COLO829 (cell line): ENCODE data around the gene RTN4RL1.
"Not testable (repeated sequence)": the region's sequence is repeated elsewhere in the genome, so short reads cannot be mapped to it uniquely, and the experiment has no call there.

Experiments used
- DNase-seq: peaks from one replicate; pipeline ENCODE4 v3.0.0; 2012; ENCODE audit warnings: low spot score

The RTN4RL1 gene

DNA sequence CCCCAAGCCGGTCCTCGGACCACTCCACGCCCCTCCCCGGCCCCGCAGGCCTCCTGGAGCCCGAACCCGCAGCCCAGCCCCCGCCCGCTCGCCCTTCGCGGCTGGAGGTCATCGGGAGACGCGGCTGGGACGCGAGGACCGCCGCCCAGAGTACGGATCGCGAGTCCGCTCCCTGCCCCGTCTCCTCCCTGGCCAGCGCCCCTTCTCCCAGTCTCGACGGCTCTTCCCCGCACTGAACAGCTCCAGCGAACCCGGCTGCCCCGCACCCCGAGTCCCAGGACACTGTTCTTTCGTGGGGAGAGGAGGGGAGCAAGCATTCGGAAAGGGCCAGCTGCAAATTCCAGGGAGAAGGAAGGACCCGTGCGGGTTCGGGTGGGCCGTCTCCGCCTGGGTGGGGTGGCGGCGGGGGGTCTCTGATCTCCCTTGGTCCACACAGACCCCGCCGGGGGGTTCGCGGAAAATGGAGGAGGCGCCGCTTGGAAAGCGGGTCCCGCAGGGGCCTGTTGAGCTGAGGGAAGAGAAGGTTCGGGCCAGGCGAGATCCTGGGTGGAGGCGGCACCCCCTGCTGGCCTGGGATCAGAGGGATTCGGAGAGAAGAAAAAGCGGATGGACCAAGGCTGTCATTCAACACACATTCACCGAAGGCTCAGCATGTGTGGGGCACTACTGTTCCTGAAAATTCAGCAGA, 632 bp upstream of the RTN4RL1 start:
- peak; percentile 73 for DNase-seq

GRCh38 chr17:2024572-2025219, 438 bp downstream of the RTN4RL1 start:
- DNase-seq, result no peak

DNA sequence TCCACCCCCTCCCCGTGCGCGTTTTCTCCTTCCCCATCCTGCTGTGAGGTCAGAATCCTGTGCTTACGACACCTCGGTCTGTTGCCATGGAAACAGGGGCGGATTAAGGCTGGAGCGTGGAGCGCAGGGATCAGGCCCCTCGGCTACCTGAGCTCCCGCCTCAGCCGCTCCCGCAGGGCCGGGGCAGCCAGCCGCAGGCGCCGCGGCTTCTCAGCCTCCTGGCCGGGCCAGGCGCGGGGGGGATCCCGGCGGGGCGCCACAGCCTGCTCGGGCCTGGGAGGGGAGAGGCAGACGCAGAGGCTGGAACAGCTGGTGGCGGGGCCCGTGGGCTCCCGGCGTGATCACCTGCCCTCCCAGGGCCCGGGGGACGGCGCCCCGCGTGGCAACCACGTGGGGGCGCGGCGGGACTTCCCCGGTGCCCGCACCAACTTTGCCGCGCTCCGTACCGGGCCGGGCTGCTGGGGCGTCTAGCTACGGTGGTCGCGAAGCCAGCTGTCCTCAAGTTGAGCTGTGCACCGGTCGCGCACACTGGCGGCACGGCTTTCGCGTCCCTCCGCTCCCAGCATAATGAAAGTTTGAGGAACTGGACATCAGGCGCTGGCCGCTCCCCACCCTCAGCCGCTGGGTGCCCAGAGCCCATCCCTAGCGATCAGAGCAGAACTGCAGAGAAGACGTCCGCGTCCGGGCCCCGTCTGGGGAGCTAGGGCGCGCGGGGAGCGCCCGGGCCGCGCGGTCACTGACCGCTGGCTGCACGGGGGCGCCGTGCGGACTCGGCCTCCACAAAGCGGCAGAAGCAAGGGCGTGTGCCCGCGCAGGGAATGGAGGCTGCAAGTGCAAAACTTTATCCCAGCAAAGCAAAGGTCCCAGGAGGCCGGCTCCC, 1.2 kb downstream of the RTN4RL1 start:
- no peak for DNase-seq

GRCh38 chr17:2023256-2023655, 1.9 kb downstream of the RTN4RL1 start:
- no peak for DNase-seq

DNA sequence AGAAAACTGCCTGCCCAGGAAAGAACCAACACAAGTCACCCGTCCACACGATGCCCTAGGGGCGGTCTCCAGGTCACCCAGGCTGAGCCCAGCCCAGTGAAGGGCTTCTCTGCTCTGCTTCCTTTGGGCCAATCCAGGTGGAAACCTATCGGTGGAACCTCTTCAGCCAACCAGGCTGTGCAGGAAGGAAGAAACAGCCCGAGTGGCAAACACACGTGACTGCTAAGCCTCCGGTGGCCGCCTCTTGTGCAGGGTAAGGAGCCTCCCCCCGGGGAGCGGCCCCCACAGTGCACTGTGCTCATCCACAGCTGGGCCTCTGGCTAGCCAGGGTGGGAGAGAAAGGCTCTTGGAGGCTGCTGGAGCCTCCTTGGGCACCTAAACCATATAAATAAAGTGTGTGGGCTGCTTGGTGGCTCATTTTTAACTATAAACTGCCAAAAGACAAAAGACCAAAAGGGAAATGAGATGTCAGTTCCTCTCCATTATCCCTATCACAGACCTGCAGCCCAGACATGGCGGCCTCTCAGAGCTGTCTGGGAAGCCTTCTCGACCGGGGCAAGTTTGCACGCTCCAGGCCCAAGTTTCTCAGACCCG, 2.4 kb downstream of the RTN4RL1 start:
- no peak for DNase-seq

DNA sequence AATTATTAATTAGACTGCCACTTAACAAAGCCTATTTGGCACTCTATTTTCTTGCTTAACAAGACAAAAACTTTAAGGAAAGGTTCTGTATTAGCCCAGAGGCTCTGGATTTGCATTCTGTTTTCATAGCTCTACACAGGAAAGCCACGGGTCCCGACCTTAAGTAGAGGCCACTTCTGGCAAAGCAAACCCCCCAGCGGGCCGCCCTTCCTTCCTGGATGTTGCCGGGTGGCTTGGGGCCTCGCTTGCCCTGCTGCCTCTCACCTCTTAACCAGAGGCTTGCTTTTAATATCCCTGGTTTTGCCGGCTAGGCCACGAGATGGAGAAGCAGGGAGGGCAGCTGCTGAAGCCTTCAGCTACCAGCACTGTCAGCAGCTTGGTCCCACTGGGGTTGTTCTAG, 4.4 kb downstream of the RTN4RL1 start:
- no peak for DNase-seq

DNA sequence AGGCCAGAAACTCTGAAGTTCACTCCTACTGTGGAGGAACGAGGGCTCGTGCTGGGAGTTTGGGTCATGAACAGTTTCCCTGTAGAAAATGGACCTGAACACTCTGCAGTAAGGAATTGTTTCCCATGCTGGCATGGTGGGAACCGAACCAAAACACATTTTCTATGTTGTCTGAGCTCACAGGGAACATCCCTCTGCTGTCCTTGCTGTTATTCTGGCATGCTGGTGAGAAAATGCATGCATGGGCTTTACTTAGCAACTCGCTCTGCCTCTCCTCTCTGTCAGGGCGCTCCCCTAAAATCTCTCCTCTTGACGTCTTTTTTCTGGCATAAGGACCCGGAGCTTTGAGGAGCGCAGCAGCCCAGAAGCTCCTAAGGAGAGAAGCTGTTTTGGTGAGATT, 5.4 kb downstream of the RTN4RL1 start:
- DNase-seq, result no peak

DNA sequence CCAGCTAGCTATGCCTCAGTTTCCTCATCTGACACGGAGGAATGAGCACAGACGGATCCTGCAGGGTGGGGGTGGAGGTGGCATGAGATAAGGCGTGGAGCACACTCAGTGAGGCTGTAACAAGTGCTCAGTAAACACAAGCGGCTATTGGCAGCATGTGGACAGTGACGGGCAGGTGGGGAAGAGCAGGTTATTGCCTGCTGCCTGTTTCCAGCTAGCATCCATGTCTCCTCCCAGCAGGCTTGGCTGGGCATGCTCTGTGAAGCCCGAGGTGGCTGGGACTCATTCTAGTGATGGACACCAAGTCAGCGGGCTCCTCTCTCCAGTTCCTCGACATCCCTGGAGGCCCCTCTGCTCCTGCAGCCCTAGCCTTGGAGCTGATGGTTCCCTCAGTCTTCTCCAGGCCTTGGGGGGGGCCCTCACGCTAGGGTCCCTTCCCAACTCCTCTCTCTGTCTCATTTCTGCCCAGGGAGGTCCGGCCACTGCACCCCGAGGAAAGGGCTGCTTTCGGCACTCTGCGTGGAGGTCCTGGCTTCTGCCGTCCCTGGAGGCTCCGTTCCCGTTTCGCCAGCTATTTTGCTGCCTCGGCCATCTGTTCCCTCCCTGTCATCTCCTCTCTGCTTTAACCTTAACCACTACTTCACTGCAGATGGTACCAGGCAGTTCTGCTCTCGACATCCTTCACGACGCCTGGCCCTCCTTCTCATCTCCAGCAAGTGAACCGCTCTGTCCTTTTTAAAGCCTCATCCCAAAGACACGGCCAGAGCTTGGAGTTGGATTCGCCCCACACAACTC, 6.2 kb downstream of the RTN4RL1 start:
- no peak for DNase-seq

GRCh38 chr17:2017274-2017941, 7.7 kb downstream of the RTN4RL1 start:
- DNase-seq, result no peak

- DNase-seq, result no peak
Measured at GRCh38 chr17:2016494-2016893, 8.6 kb downstream of the RTN4RL1 start.

DNA sequence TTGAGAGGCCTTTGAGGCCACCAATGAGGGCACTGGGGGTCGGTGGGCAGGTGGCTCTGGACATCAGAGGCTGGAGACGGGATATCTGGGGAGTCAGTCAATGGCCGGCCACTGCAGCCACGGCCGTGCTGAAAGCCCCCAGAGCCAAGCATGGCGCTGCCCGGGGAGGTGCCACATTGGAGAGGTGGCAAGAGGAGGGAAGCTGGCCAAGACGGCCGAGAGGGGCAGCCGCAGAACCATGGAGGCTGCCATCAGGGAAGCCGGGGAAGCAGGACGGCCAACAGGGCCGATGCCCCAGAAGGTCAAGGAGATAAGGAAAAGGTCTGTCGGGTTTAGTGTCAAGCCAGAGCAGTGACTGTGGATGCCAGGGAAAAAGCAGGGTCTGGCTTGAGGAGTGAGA, 9.8 kb downstream of the RTN4RL1 start:
- DNase-seq, result no peak

DNA sequence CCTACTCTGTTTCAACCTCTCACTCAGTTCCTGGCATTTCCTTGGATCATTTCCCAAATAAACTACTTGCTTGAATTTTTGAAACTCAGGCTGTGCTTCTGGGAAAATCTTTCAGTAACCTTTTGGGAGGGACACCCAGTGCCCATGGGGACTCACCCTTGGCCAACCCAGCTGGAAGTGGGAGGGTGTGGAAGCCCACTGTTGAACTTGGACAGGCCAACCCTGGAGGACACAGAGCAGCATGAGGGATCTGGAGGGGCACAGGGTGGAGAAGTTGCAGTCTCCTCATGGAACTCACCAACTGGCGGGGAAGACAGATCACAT, 11.2 kb downstream of the RTN4RL1 start:
- DNase-seq, result no peak

DNA sequence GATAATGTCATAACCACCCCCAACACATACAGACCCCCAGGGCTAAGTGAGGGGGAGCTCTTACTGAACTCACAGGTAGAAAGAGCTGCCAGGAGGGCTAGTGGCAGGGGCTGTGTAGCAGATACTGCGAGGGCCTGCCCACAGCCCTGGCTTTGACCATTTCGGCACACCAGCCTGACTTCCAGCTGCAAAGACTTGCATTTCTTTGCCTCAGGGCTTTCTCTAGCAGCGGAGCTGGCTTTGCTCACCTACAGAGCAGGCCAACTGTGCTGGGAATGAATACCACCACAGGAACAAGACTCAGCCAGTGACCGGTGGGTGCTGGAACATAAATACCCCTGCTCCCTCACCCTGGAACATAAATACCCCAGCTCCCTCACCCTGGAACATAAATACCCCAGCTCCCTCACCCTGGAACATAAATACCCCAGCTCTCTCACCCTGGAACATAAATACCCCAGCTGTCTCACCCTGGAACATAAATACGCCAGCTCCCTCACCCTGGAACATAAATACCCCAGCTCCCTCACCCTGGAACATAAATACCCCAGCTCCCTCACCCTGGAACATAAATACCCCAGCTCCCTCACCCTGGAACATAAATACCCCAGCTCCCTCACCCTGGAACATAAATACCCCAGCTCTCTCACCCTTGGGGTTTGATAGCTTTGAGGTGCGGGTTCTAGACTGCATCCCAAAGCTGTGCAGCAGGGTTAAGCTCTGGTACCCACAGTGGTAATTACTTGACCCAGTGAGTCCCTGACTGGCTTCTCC, 11.7 kb downstream of the RTN4RL1 start:
- not testable (repeated sequence) for DNase-seq

DNA sequence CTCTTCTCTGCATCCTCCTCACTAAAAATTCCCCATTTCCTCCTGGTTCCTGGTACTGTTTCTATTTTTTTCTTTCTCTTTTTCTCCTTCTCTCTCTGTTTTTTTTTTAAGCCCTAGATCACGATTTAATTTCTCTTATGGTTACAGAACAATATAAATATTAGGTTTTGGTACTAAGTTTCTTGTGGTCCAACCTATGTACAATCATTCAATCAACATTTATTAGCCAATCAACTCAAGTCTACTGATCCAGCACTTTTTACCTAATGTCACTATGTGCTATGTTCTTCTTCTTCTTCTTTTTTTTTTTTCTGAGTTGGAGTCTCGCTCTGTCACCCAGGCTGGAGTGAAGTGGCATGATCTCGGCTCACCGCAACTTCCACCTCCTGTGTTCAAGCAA, 12.6 kb downstream of the RTN4RL1 start:
- DNase-seq, result no peak

DNA sequence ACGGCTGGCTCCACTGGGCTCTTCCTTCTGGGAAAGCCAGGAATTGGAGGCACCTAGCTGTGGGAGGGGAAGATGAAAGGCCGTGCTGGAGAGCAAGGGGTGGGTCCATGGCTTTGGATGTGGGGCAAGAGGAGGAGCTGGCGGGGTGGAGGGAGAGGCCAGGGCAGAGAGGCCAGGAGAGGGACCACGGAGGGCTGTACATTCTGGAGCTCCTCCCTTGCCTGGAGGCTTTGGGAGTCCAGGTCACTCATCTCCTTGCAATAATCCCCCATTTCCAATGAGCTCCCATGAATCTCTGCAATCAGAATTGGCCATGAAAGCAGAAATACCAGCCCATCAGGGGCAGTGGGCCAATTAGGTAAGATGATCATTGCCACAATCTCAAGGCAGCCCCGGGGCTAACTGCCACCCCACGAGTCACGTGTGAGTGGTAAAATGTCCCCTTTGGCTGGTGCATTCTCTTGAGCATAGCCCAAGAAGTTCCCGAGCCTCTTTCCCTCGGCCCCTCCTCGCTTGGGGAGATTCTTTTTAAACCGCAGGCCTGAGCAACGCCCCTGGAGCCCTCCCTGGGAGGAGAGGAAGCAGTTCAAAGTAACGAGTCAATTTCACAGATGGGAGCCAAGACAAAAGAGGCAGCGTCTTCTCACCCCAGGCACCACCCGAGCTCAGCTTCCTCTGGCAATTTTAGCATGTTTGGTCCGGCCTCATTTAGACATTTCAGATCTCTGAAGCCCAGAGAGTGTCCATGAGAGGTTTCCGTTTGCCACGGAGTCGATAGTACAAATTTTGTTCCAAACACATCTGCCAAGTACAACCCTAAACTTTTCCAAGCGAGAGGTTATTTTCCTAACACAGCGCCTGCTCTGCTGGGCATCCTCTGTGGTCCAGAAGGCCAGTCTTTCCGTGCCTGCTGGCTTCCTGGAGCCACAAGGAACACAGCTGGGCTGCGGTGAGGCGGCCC, 13.4 kb downstream of the RTN4RL1 start:
- DNase-seq, result no peak

DNA sequence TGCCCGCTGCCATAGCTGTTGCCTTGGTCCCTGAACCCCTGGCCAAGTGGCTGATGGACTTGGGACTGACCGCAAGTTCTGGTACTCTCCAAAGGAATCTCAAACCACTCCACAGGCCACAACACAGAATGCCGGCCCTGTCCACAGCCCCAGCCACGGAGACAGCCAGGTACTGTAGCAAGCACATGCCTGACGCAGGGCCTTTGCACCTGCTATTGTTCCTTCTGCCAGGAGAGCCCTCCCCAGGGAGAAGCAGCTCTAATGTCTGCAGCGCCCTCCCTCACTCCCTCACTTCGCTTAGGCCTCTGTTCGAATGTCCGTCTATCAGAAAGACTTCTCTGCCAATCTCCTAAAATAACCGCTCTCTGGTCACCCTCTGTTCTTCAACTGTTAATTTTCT, 15.4 kb downstream of the RTN4RL1 start:
- no peak for DNase-seq

GRCh38 chr17:2008332-2009126, 16.6 kb downstream of the RTN4RL1 start:
- DNase-seq, result no peak

DNA sequence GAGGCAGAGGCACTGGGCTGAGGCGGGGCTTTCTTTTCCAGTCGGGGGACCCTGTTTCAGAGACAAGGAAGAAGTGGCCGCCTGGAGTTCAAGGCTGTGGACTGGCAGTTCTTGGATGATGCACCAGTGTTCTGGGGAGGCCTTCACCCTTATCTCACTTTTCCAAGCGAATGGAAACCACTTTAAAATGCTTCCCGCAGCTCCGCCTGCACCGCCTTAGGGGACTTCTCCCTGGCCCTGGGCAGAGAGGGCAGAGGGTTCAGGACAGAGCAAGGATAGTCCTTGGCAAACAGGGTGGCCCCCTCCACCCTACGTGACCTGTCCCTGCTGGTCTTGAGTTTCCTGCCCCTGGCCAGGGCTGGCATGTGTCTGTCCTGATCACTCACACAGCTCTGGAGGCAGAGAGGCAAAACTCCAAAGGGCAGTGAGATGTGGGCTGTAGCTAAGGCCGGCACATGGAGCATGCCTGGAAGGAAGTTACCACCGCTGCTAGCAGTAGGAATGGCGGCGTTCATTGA, 20.6 kb downstream of the RTN4RL1 start:
- no peak for DNase-seq
